CD4-positive, alpha-beta T cell treated with Interleukin-1 beta for 1 hour (primary cell): Measurements from ENCODE around the gene CLPSL2.
"Not testable (repeated sequence)": the region's sequence is repeated elsewhere in the genome, so short reads cannot be mapped to it uniquely, and the experiment has no call there.

Source experiments
- DNase-seq, 2 donors: peaks; one replicate each; pipeline ENCODE4 v3.0.0-alpha.2; 2020 to 2022

The CLPSL2 gene, protein sequence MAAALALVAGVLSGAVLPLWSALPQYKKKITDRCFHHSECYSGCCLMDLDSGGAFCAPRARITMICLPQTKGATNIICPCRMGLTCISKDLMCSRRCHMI

DNA sequence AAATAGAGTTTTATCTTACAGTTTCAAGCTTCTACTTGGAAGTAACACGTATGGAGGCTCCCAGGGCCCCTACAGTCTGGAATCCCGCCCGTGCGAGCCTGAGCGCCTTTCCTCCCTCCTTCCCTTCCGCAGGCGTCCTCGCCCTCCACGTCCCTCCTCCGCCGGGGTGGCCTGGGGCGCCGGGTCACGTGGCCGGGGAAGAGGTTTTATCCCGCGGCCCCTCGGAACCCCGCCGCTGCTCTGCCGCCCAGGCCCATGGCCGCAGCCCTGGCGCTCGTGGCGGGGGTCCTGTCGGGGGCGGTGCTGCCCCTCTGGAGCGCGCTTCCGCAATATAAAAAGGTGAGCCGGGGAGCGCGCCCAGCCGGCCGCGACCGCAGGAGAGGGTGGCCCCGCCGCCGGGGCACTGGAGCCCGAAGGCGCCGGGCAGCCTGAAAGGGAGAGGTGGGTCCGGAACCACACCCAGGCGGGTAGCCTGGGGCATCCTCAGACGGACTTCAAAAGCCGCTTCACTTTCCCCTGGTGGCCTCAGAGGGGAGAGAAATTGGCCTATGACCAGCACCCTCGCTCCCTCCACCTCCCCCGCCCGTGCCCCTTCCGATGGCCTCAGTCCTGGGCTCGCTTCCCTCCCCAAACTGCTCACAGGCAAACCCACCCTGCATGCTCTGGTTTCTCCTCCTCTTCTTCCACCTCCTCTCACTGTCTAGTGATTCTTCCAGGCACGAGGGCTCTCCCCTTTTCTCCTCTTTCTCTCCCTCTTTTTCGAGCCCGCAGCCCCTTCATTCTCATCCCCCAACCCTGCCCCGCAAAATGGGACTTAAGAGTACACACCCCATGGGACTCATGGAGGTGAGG is at the start of gene CLPSL2:
Gene CLPSL2, plus strand, starts transcription at position 235 of the 852 bp plus-strand sequence. Its CDS starts 21 bp downstream, at position 256.
- DNase-seq, result no peak

DNA sequence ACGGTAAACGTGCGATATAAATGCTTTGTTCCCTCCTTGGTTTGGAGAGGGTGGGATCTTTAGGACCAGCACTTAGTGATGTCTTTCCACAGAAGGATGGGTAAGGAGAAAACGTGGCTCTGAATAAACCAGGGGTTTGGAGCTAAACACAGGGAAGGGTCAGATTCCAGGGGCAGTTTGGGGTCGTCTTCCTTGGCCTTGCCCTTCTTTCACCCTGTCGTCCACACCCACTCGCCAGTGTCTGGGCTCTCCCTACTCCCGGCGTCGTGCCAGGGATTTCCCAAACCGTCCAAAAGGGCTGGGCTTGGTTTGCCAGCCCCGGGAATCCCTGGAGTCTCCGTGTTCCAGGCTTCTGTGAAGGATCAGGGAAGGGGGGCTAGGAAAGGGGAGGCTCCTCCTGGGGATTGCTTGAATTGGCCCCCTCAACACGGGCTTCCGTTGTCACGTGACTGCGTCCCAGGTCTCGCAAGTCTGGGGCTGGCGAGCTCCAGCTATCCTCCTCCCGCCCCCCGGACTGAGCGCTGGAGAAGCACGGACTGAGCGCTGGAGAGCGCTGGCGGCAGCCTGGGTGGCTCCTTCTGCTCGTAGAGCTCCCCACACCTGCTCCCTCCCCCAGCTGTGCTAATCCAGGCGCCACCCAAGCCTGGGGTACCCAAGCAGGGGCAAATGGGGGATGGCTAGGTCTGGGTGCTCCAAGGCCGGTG is 49.0 kb upstream of the CLPSL2 start:
- DNase-seq, result no peak

DNA sequence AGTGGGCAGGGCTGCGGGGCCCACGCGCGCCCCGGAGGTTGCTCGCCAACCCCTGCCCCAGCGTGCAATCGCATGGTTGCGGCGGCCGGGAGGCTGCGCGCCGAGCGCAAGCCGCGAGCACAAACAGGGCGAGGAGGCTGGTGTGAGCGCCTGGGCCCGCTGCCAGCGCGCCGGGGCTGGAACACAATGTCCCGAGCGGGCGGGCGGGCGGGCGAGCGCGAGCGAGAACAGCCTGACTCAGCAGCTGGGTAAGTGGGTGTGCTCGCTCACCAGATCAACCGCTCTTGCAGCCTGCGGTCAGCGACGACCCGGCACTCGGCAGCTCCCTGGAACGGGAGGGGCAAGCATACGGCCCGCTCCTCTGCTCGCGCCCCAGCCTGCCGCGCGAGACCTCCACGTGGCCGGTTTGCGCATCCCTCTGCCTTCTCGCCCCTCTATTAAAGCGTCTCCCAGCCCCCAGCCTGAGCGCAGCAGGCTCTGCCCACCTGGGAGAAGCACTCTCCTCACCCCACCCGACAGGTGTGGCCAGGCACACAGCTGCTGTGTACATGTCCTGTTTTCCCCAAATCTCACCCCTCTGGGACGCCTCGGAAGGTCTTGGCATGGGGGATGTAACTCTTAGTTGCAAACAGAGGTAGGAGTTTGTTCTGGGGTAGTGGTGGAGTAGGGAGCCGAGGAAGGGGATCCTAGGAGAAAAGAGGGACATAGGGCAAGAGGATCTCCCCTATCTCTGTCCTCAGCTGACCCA is 48.3 kb upstream of the CLPSL2 start:
- DNase-seq, result peak; percentile 90 to 91

DNA sequence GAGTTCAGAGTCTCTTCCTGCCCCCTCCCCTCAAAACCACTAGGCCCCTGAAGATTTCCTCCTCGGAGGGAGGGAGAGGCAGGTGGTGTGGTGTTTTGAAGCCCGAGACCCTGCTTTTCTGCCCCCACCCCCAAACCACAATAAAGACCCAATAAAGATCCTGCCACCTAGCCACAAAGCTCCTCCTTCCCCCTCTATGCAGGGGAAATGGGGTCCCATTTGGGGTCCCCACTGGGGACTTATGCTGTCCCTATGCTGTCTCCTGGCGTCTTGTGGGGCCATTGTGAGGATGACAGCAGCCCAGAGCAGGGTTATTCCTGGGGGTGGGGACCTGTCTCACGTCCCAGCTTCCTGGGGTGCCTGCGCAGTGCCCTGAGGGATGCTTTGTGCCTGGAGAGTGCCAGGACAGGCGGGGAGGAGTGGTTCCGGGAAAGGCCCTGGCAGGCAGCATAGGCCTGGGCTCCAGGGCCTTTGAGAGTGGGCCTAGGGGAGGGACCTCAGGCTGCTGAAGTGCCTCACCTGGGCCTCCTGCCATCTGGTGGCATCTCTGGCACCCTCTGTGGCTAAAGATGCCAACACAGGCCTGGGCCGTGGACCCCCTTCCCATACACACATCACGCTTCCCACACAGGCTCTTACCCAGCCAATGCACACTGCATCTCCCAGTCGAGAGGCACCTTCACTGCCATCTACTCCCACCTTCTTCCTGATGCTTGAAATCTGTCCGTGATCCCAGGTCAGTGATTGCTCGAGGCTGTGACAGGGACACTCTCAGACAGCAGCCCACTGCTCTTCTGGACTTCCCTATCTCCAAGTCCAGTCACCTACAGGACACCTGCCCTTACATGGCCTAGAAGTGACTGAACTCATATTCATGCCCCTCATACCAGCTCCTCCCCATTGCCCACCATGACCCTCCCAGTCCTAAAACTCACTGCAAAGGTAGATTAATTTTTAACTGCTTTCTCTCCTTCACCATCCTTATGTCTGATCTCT is 47.4 kb upstream of the CLPSL2 start:
- DNase-seq, result peak; percentile 46 to 47

DNA sequence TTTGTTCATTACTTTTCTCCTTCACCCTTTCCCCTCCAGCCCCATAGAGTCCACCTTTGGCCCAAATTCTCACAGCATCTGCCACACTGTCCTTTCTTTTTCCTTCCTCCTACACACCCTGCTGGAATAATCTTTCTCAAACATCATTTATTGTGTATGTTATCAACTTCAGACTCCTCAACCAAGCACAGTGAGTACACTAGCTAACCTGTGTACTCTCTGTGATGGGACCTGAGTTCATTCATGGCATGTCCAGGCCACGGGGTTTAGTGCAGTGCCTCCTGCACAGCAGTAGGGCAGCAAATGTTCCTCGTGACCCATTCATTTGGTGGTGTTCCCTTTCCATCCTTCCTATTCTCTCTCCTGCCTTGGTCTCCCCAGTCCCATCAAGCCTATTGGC is 46.7 kb upstream of the CLPSL2 start:
- no peak for DNase-seq

DNA sequence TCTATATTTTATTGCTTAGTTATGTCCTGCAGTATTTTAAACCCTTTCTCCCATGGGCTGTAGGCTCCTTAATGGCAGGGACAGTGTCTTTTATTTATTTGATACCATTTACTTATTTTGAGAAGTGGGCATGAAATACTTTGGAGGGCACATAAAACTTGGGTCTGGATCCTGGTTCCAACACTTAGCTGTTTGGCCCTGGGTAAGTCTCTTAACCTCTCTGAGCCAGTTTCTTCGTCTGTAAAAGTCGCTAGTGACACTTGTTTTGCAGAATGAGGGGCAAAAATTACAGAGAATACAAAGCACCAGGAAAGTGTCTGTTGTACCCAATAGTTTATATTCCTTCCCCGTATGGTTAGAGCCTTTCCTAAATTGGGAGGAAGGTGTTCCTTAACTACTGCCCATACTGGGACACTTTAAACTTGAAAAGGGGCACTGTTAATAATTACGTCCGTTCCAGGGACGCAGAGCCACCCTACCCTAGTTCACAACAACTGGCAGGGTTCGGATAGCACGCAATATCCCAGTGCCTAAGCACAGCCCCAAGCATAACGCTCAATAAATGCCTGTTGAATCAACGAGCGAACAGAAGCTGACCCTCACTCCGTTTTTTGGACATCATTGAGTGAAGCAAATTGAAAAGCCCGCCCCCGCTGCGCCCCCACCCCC is 45.5 kb upstream of the CLPSL2 start:
- DNase-seq, result no peak

DNA sequence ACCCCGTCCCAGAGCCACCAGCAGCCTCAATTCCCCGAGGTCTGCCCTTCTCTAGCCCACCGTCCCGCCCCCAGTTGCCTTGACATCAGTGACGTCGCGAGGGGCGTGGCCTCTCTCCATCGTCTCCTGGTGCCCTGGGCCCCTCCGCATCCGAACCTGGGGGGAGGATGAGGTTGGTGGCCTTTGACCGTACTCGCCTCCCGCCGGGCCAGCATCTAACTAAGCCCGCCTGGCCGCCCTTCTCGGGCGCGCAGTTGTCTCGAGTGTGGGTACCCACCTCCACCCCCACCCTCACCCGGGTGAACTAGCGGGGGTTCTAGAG is 45.0 kb upstream of the CLPSL2 start:
- DNase-seq, result peak; percentile 92 to 93

DNA sequence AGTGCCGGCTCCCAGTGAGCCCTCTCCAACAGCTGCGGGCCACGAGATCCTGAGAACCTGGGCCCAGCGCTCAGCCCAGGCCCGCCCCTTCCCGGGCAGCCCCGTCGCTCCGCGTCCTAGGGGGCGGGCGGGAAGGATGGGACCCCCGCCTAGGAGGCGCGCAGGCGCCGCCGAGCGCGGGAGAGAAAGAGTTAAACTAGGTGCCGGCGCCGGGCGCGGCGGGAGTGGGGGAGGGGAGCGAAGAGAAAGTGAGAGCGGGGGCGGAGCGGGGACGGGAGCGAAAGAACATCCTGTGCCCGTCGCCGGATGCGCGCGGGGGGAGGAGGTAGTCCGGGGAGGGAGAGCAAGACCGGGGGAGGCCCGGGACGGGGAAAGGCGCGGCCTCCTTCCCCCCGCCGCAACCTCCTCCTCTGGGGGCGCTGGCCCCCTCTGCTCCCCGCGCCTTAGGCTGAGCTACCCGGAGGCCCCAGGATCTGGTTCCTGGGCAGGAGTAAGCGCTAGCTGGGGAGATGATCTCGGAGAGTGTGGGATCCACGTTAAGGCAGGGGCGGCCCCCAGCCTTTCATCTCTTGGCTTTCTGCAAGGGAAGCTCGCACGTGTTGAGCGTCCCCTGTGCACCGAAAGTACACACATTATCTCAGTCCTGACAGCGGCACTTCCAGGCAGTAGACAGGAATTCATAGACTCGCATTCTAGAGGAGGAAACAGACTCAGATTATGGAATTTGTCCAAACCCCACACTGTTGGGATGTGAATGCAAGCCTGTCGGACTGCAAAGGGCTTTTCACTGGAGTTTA is 44.5 kb upstream of the CLPSL2 start:
- peak; percentile 91 to 92 for DNase-seq

DNA sequence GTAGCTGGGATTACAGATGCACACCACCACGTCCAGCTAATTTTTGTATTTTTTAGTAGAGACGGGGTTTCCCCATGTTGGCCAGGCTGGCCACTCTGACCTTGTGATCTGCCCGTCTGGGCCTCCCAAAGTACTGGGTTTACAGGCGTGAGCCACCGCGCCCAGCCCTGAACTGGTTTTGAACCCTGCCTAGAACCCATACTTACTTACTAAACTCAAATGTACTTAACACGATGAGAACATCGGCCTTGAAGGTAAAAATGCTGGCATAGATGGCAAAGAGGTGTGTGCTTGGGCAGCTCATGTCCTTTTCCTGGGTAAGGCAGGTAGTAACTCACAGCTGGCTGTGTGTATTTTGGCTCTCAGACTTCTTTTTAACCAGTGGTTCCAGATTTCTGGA is 42.8 kb upstream of the CLPSL2 start:
- DNase-seq, result no peak

DNA sequence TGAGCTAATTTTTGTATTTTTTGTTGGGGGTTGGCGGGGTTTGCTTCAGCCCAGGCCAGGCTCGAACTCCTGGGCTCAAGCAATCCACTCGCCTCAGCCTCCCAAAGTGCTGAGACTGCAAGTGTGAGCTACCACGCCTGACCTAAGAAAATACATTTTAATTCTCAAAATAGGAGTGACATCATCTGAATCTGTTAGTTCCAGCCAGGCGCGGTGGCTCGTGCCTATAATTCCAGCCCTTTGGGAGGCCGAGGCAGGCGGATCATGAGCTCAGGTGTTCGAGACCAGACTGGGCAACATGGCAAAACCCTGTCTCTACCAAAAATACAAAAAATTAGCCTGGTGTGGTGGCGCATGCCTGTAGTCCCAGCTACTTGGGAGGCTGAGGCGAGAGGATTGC is 42.1 kb upstream of the CLPSL2 start:
- DNase-seq, result not testable (repeated sequence)

DNA sequence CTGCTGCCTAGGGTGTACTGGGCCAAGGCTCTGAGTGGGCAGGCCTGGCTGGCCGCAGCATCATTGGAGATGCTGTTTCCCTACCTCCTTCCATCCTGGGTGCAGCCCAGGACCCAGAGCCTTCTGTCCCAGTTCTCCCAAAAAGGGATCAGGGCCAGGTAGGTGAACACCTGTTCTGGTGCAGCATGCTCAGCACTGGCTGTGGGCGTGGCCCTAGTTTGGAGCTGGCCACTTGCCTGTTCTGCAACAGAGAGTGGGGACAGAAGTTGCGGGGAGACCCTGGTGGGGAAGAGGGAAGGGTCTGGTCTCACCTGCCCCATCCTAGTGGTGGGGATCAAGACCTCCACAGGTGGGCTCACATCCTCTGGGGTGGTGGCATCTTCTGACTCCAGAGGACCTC is 40.9 kb upstream of the CLPSL2 start:
- DNase-seq, result no peak

DNA sequence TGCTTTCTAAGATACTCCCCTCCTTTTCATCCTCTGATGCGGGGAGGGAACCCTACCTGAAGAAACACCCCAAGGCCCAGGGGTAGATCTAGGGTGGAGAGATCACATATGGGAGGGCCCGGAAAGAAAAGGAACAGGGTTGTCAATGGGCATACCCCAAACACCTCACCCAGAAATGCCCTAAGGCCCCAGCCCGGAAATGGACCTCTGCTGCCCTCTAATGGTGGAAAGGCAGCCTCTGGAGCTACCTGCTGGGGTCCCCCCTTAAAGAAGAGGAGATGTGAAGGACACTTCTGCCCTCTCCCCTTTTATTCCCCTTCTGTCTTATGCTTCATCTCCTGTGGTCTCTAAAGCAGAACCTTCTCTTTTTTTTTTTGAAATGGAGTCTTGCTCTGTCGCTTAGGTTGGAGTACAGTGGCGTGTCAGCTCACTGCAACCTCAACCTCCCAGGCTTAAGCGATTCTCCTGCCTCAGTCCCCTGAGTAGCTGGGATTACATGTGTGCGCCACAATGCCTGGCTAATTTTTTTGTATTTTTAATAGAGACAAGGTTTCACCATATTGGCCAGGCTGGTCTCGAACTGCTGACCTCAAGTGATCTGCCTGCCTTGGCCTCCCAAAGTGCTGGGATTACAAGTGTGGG is 40.0 kb upstream of the CLPSL2 start:
- peak; percentile 83 to 89 for DNase-seq

DNA sequence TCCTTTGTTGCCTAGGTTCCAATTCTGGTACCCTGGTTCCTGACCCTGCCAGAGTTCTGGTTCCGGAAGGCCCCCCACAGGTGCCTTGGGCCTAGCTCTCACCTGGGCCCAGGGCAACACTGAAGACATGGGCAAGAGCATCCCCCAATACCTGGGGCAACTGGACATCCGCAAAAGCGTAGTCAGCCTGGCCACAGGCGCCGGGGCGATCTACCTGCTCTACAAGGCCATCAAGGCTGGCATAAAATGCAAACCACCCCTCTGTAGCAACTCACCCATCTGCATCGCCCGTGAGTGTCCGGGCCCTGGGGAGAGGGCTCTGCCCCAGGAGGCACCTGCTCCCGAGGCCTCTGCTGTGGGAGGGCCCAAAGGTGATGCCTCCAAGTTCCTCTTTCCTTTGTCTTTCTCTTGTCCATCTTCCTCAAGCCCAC is 39.4 kb upstream of the CLPSL2 start, which contains the start of gene ARMC12:
Gene ARMC12, plus strand, starts transcription at position 51 of the 431 bp plus-strand sequence. Its CDS starts 77 bp downstream, at position 128.
- no peak for DNase-seq

DNA sequence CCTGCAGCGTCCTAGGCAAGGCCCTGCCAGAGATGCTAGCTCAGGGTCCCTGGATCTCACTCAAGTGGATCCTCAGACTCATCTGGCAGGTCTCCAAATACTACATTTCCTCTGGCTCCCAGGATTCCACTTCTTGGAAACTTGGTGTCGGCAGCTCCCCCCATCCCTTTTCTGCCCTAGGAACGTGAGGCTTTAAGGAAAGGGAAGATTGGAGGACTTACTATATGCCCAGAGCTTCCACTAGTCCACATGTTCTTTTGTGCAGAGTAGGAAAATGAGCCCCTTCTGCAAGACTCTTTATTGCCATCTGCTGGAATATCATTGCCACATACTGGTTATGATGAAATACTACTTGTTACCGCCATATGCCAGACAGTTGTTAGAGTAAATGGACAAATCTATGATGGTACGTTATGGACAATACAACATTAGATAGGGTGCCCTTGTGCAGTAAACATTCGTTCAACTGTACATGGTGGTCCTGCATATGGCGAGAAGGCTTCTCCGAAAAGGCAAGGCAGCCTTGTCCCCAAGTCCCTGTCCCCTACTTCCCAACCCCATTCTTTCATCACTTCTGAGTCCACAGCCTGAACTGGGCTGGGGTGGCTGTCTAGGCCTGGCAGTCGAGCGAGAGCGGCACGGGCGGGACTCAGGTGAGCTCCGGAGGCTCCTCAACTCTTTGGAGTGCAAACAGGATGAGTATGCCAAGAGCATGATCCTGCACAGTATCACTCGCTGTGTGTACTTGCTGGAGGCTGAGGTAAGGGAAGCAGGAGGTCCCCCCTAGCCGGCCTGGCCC is 38.8 kb upstream of the CLPSL2 start:
- DNase-seq, result peak in 1 of 2 donors; percentile 77

DNA sequence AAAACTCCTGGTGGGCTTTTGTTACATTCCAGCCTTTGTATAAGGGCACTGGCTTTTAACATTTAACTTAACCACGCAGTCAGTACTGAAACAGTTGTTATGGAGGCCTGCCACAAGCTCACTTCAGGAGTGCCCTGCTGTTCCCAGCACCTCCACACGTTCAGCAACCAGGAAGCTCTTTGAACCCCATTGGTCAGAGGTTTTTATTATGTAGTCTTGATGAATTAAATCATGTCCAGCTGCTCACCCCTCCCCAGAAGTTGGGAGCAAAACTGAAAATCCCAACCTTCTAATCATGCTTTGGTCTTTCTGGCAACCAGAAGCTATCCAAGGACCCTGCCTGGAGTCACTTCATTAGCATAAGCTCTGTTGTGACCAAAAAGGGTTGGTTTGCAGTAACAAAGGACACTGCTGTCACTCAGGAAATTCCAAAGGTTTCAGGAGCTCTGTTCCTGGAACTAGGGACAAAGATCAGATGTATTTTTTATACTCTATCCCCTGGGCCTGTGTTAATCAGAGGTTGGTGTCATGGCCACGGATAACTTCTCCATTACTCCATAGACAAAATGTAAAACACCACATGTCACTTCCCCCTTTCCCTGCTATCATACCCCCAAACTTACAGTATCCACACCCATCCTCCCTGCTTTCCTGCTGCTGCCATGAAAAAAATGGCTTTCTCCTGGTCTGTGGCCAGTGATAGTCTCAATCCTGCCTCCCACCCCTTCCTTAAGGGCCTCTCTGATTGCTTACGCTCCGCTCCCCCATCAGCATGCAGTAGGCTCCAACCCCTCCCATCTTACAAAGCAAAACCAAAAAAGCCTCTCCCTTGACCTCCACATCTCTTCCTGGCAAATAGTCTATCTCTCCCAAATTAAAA is 36.5 kb upstream of the CLPSL2 start:
- no peak for DNase-seq

DNA sequence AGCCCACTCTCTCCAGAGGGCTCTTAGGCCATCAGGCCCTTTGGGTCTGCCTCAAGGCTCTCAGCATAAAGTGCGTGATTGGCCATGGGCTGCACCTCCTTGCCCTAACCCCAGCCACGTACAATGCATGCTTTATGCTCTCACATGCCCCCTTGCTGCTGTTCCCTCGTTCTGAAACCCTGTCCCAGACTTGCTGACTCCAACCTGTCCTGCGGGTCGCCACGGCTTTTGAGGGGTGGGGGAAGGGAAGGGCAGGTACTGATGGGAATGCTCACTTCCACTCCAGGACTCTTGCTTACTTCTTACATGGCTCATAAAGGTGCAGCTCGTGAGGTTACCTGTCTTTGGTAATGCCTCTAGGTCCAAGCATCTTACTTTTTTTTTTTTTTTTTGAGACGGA is 33.6 kb upstream of the CLPSL2 start:
- DNase-seq, result no peak

DNA sequence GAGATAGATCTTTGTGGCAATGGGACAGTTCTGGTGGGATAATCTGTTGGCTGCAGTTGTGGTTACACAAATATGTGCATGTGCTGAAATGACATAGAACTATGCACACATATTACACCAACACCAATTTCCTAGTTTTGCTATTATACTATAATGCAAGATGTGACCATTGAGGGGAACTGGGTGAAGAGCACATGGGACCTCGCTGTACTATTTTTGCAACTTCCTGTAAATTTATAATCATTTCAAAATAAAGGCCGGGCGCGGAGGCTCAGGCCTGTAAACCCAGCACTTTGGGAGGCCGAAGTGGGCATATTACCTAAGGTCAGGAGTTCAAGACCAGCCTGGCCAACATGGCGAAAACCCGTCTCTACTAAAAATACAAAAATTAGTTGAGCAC is 30.9 kb upstream of the CLPSL2 start:
- DNase-seq, result no peak

DNA sequence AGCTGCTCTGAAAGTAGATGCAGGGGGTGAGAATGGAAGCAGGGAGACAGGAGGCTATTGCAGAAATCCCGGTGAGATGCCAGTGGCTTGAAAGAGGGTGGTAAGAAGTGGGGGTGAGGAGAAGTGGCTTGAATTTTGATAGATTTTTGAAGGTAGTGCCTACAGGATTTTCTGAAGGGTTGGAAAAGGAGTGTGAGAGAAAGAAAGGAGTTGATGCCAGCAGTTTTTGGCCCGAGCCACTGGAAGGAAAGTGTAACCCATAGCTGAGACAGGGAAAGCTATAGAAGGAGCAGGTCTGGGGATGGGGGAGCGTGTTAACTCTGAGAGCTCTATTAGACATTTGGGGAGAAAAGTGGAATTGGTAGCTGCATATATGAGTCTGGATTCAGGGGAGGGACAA is 29.9 kb upstream of the CLPSL2 start:
- DNase-seq, result no peak
